Measurements from ENCODE around the gene PRRT4.

Gene PRRT4

GRCh38 chr7:128387216-128388144 is 26.0 kb upstream of the PRRT4 start (continued):
- TF ChIP-seq ZNF518A (tag by site-specific recombination; conservative IDR thresholded peaks at IDR 0.05; ENCODE audit: low read depth) (no peak), PRDM10 (tag by site-specific recombination; IDR thresholded peaks at IDR 0.05) (peak; percentile 59), ZNF558 (tag by site-specific recombination; IDR thresholded peaks at IDR 0.05) (no peak; the same call in 1 of the 2 replicates), KLF17 (tag by site-specific recombination; IDR thresholded peaks at IDR 0.05) (no peak), ZNF707 (tag by site-specific recombination; IDR thresholded peaks at IDR 0.05) (no peak), MYNN (tag by site-specific recombination; IDR thresholded peaks at IDR 0.05; ENCODE audit: borderline replicate concordance) (peak; percentile 87), ZNF645 (tag by site-specific recombination; IDR thresholded peaks at IDR 0.05) (no peak), GLIS1 (tag by site-specific recombination; IDR thresholded peaks at IDR 0.05) (peak; percentile 77), ZNF18 (tag by site-specific recombination; IDR thresholded peaks at IDR 0.05) (no peak), ZNF140 (tag by site-specific recombination; IDR thresholded peaks at IDR 0.05) (no peak), ZFP37 (tag by site-specific recombination; IDR thresholded peaks at IDR 0.05) (no peak), ZNF416 (tag by site-specific recombination; IDR thresholded peaks at IDR 0.05) (no peak), TCF7L2 (IDR thresholded peaks at IDR 0.05; ENCODE audit: borderline replicate concordance, low read depth, low read length) (no peak), ZNF155 (tag by site-specific recombination; IDR thresholded peaks at IDR 0.05) (no peak), YY1 (tag by site-specific recombination; IDR thresholded peaks at IDR 0.05) (no peak), ZNF280C (tag by site-specific recombination; IDR thresholded peaks at IDR 0.05) (no peak), ZNF701 (tag by site-specific recombination; IDR thresholded peaks at IDR 0.05) (no peak)
- TF ChIP-seq, protein P1, sequence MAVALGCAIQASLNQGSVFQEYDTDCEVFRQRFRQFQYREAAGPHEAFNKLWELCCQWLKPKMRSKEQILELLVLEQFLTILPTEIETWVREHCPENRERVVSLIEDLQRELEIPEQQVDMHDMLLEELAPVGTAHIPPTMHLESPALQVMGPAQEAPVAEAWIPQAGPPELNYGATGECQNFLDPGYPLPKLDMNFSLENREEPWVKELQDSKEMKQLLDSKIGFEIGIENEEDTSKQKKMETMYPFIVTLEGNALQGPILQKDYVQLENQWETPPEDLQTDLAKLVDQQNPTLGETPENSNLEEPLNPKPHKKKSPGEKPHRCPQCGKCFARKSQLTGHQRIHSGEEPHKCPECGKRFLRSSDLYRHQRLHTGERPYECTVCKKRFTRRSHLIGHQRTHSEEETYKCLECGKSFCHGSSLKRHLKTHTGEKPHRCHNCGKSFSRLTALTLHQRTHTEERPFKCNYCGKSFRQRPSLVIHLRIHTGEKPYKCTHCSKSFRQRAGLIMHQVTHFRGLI (tag by site-specific recombination; IDR thresholded peaks at IDR 0.05), result no peak
- TF ChIP-seq, protein P2, sequence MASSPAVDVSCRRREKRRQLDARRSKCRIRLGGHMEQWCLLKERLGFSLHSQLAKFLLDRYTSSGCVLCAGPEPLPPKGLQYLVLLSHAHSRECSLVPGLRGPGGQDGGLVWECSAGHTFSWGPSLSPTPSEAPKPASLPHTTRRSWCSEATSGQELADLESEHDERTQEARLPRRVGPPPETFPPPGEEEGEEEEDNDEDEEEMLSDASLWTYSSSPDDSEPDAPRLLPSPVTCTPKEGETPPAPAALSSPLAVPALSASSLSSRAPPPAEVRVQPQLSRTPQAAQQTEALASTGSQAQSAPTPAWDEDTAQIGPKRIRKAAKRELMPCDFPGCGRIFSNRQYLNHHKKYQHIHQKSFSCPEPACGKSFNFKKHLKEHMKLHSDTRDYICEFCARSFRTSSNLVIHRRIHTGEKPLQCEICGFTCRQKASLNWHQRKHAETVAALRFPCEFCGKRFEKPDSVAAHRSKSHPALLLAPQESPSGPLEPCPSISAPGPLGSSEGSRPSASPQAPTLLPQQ (tag by site-specific recombination; IDR thresholded peaks at IDR 0.05), result 0 out of 2 replicates have a peak, but pooled peaks have one; percentile 14
